Activated gamma-delta T cell treated with Interleukin-2 at 50 U/mL for 16 hours (primary cell): ENCODE results near the gene ROBO2.

ENCODE experiments used
- DNase-seq: peaks from one replicate; pipeline ENCODE4 v3.0.0-alpha.2; 2020

Gene ROBO2

GRCh38 chr3:77427528-77427927 lies 387.6 kb downstream of the ROBO2 start:
- no peak for DNase-seq

GRCh38 chr3:77436908-77437307 lies 397.0 kb downstream of the ROBO2 start:
- DNase-seq: no peak

GRCh38 chr3:77446084-77446483 lies 406.2 kb downstream of the ROBO2 start:
- DNase-seq: no peak

- no peak for DNase-seq
These were observed 406.9 kb downstream of the ROBO2 start for GRCh38 chr3:77446761-77447160.

- DNase-seq: no peak
These were observed 409.8 kb downstream of the ROBO2 start for GRCh38 chr3:77449459-77450350.

- no peak for DNase-seq
These were observed 416.5 kb downstream of the ROBO2 start for GRCh38 chr3:77456431-77456830.

GRCh38 chr3:77456906-77457305 lies 417.0 kb downstream of the ROBO2 start:
- DNase-seq: no peak

- DNase-seq: no peak
These were observed 420.0 kb downstream of the ROBO2 start for GRCh38 chr3:77459926-77460325.

GRCh38 chr3:77460326-77460725 lies 420.4 kb downstream of the ROBO2 start:
- no peak for DNase-seq

- DNase-seq: no peak
These were observed 423.1 kb downstream of the ROBO2 start for GRCh38 chr3:77462951-77463350.

- DNase-seq: no peak
These were observed 424.3 kb downstream of the ROBO2 start for GRCh38 chr3:77464111-77464688.

GRCh38 chr3:77466562-77467115 lies 426.7 kb downstream of the ROBO2 start:
- no peak for DNase-seq

- no peak for DNase-seq
These were observed 428.1 kb downstream of the ROBO2 start for GRCh38 chr3:77467702-77468625.

GRCh38 chr3:77468626-77469020 lies 428.7 kb downstream of the ROBO2 start:
- DNase-seq: no peak

- DNase-seq: no peak
These were observed 435.6 kb downstream of the ROBO2 start for GRCh38 chr3:77475507-77475906.

GRCh38 chr3:77479021-77479420 lies 439.1 kb downstream of the ROBO2 start:
- no peak for DNase-seq

GRCh38 chr3:77489216-77489615 lies 449.3 kb downstream of the ROBO2 start:
- DNase-seq: no peak

- no peak for DNase-seq
These were observed 452.1 kb downstream of the ROBO2 start for GRCh38 chr3:77491961-77492360.

GRCh38 chr3:77500721-77501120 lies 460.8 kb downstream of the ROBO2 start:
- no peak for DNase-seq

GRCh38 chr3:77506384-77506783 lies 466.5 kb downstream of the ROBO2 start:
- no peak for DNase-seq

GRCh38 chr3:77513542-77513941 lies 473.6 kb downstream of the ROBO2 start:
- DNase-seq: no peak

- DNase-seq: no peak
These were observed 474.9 kb downstream of the ROBO2 start for GRCh38 chr3:77514766-77515165.

- DNase-seq: no peak
These were observed 484.6 kb downstream of the ROBO2 start for GRCh38 chr3:77524463-77524862.
